GM12872 (cell line): ENCODE measurements around the gene PIGW.

Source experiments
- CTCF ChIP-seq: IDR thresholded peaks from 3 replicates; pipeline ENCODE4 v1.5.1; 2011; ENCODE audit warnings: low read depth, mild to moderate bottlenecking, low read length, moderate library complexity; ENCODE audit not compliant: insufficient read depth

Gene PIGW

GRCh38 chr17:36534840-36535668, at the start of gene PIGW, which contains the start of gene MYO19:
Gene PIGW (plus strand): TSS chr17:36534987. CDS start chr17:36537102, 2,115 bp downstream.
Gene MYO19 (minus strand): TSS chr17:36534868. CDS start chr17:36532538, 2,330 bp downstream.
- TF ChIP-seq CTCF = no peak

GRCh38 chr17:36485027-36485426, 49.8 kb upstream of the PIGW start:
- no peak for TF ChIP-seq CTCF

GRCh38 chr17:36485805-36486203, 49.0 kb upstream of the PIGW start:
- no peak for TF ChIP-seq CTCF

- no peak for TF ChIP-seq CTCF
Observed at GRCh38 chr17:36486204-36487194, 48.3 kb upstream of the PIGW start, which contains the start of gene ZNHIT3. Gene ZNHIT3 (plus strand): TSS chr17:36486681. CDS start chr17:36486700, 19 bp downstream.

- no peak for TF ChIP-seq CTCF
Observed at GRCh38 chr17:36493956-36494355, 40.8 kb upstream of the PIGW start.

- no peak for TF ChIP-seq CTCF
Observed at GRCh38 chr17:36494674-36495073, 40.1 kb upstream of the PIGW start.

GRCh38 chr17:36495076-36495578, 39.7 kb upstream of the PIGW start:
- TF ChIP-seq CTCF = no peak
